Panc1 (cell line): ENCODE measurements around the gene RADX. TPM values are rescaled to one million over a fixed set of nuclear protein-coding genes. Genes with fewer than 3 reads are reported as not detected.

ENCODE experiments used
- ATAC-seq: fragments of 200-7000 bp; cut with Tn5 transposase; 2 replicates; pipeline ENCODE4 v1.9.1; 2020; ENCODE audit warnings: mild to moderate bottlenecking, moderate library complexity
- BruUV-seq: library from RNA; stranded (reverse); fragments of 400-500 nt; replicated peaks from 2 replicates; lab custom pipeline; 2021; lab: Mats Ljungman, UMichigan
- CTCF ChIA-PET: fragments of 300-600 bp; sonication (Branson Sonifier 250); formaldehyde crosslinking; loops from one replicate; lab custom pipeline; 2022; ENCODE audit warnings: antibody characterized with exemption; lab: Charles Lee
- POLR2A ChIA-PET: fragments of 300-600 bp; sonication (Branson Sonifier 250); formaldehyde crosslinking; loops from one replicate; lab custom pipeline; 2022; ENCODE audit warnings: antibody characterized with exemption; lab: Charles Lee
- DNase-seq: peaks from one replicate; pipeline ENCODE4 v3.0.0-alpha.2; 2010; ENCODE audit warnings: low read depth, low spot score
- H3K27ac ChIP-seq: 2 replicates; pipeline ENCODE4 v1.5.1; 2011; ENCODE audit warnings: mild to moderate bottlenecking, low read length, inconsistent platforms
- H3K27me3 ChIP-seq: fragments of 200-500 bp; sonication (Bioruptor generic); 2 replicates; pipeline ENCODE4 v1.6.0; 2014; ENCODE audit warnings: low read length, inconsistent platforms; ENCODE audit not compliant: control insufficient read depth, insufficient read depth
- H3K36me3 ChIP-seq: fragments of 200-500 bp; sonication (Bioruptor generic); 2 replicates; pipeline ENCODE4 v1.5.1; 2014; ENCODE audit warnings: inconsistent platforms, mild to moderate bottlenecking, low read length, moderate library complexity; ENCODE audit not compliant: control insufficient read depth, insufficient read depth
- H3K4me1 ChIP-seq: 2 replicates; pipeline ENCODE4 v1.5.1; 2011; ENCODE audit warnings: inconsistent platforms, mild to moderate bottlenecking, low read length, moderate library complexity; ENCODE audit not compliant: control insufficient read depth, insufficient read depth
- H3K4me3 ChIP-seq, 2 experiments: 2 replicates each; pipeline ENCODE4 v1.5.1; 2011 to 2012; ENCODE audit warnings: low read depth in 2 of 2, low read length in 2 of 2, mild to moderate bottlenecking in 2 of 2, inconsistent platforms in 1 of 2, moderate library complexity in 1 of 2
- H3K9me3 ChIP-seq: fragments of 200-500 bp; sonication (Bioruptor generic); 2 replicates; pipeline ENCODE4 v1.5.1; 2014; ENCODE audit warnings: low read depth, mild to moderate bottlenecking, inconsistent platforms, low read length, moderate library complexity; ENCODE audit not compliant: control insufficient read depth, insufficient read depth
- CTCF ChIP-seq: fragments of 450-650 bp; IDR thresholded peaks from 2 replicates; pipeline ENCODE4 v1.5.1; 2017; ENCODE audit warnings: mild to moderate bottlenecking
- POLR2AphosphoS5 ChIP-seq: IDR thresholded peaks from 2 replicates; pipeline ENCODE4 v1.6.1; 2012; ENCODE audit warnings: mild to moderate bottlenecking, low read depth, low read length, moderate library complexity
- REST ChIP-seq, 2 experiments: IDR thresholded peaks; 2 replicates each; pipeline ENCODE4 v1.6.1; 2011 to 2012; ENCODE audit warnings: low read depth in 2 of 2, control low read depth in 1 of 2, low read length in 1 of 2, mild to moderate bottlenecking in 1 of 2, moderate library complexity in 1 of 2; ENCODE audit not compliant: insufficient read depth in 1 of 2
- SIN3A ChIP-seq: IDR thresholded peaks from 2 replicates; pipeline ENCODE4 v1.6.1; 2012; ENCODE audit warnings: low read depth, mild to moderate bottlenecking, low read length, moderate library complexity, borderline replicate concordance; ENCODE audit not compliant: insufficient read depth
- TCF7L2 ChIP-seq: IDR thresholded peaks from 2 replicates; pipeline ENCODE4 v1.6.1; 2011; ENCODE audit warnings: mild to moderate bottlenecking, low read depth, low read length, inconsistent platforms
- in situ Hi-C: cut with HindIII; loops from 2 replicates; pipeline ENCODE4 v1.10.0; 2016; ENCODE audit warnings: low sequenced_read_pairs, low pct_unique_long_range_greater_than_20kb
- intact Hi-C: fragments of 100-400 bp; cut with micrococcal nuclease; formaldehyde crosslinking; loops from one replicate; pipeline ENCODE4 v1.10.0; 2022; ENCODE audit not compliant: unreplicated experiment
- total RNA-seq: library from RNA; stranded (reverse); gene quantifications from one replicate; pipeline ENCODE4 v1.2.1, GENCODE V29; 2021; ENCODE audit not compliant: unreplicated experiment

Gene RADX
- total RNA-seq, 1 experiment from 2014 or later: 5.2 TPM

- Histone ChIP-seq H3K9me3 (no peaks in the 10 kb centered on the region), H3K27ac (no peak overlapping the region), H3K27me3 (no peaks in the 10 kb centered on the region), H3K4me3 (no peak overlapping the region), H3K4me1 (no peaks in the 10 kb centered on the region), H3K36me3 (no peaks in the 10 kb centered on the region)
- no peak for ATAC-seq
- POLR2A ChIA-PET: no interaction called here
- no TSS peak for BruUV-seq
- intact Hi-C loops: no loop called here
- CTCF ChIA-PET: no interaction called here
- in situ Hi-C loops: no loop called here
- TF ChIP-seq CTCF (no peak), SIN3A (no peak), REST (IDR thresholded peaks at IDR 0.05; ENCODE audit: insufficient read depth in 1 of 2, low read depth in 2 of 2, low read length in 1 of 2) (no peak)
- DNase-seq: no peak
Observed at GRCh38 chrX:106670631-106671030, 58.9 kb downstream of the RADX start.

GRCh38 chrX:106672527-106672926, 60.7 kb downstream of the RADX start:
- no peak for DNase-seq
- intact Hi-C loops (no loop called here), in situ Hi-C loops (no loop called here)
- BruUV-seq: no TSS peak
- CTCF ChIA-PET: no interaction called here
- Histone ChIP-seq H3K4me3 (no peak overlapping the region), H3K36me3 (no peaks in the 10 kb centered on the region), H3K27me3 (no peaks in the 10 kb centered on the region), H3K4me1 (no peaks in the 10 kb centered on the region), H3K27ac (no peak overlapping the region), H3K9me3 (no peaks in the 10 kb centered on the region)
- no peak for TF ChIP-seq SIN3A
- no peak for TF ChIP-seq TCF7L2
- no peak for TF ChIP-seq CTCF
- no peak for TF ChIP-seq POLR2AphosphoS5
- TF ChIP-seq REST (IDR thresholded peaks at IDR 0.05; ENCODE audit: insufficient read depth in 1 of 2, low read depth in 2 of 2, low read length in 1 of 2): no peak
- ATAC-seq: no peak
- POLR2A ChIA-PET: no interaction called here
